ENCODE data around the gene CDC123.
"Not testable (repeated sequence)": the region's sequence is repeated elsewhere in the genome, so short reads cannot be mapped to it uniquely, and the experiment has no call there.

CDC123 gene

DNA sequence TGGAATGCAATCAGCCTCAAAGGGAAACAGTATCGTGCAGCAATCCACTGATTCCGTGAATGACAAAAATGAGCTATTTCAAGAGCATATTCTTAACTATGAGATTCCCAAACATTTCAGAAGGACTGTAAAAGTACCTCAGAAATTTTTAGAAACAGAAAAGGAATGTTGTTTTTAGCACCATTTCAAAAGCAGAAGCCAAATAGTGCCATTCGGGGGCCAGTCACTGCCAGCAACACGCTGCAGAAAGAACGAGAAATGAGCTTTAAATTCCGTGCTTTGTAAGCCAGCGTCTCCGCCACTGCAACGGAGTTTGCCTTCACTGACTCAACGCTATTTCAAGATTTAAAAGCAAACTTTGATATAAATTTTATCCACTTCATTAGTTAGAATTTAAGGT is 6.6 kb upstream of the CDC123 start:
- no peak for DNase-seq (ENCODE audit: low read depth, low spot score)

DNA sequence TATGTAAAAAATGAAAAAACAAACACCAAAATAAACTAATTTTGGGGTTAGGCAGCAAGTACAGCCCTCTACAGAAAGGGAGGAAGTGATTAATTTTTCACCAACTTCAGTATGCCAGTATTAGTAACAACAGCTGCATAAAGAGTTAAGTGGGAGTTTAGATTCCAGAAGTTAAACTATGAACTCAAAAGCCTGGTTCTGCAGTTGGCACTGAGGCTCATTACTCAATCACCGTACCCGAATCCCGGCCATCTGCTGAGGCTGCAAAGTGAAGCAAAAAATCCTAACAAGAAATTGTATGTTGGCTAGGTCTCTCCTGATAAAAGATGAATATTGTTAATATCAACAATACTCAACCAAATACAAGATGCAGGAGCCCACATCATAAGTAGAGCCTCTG is 4.3 kb upstream of the CDC123 start:
- DNase-seq (ENCODE audit: low read depth, low spot score) = no peak

DNA sequence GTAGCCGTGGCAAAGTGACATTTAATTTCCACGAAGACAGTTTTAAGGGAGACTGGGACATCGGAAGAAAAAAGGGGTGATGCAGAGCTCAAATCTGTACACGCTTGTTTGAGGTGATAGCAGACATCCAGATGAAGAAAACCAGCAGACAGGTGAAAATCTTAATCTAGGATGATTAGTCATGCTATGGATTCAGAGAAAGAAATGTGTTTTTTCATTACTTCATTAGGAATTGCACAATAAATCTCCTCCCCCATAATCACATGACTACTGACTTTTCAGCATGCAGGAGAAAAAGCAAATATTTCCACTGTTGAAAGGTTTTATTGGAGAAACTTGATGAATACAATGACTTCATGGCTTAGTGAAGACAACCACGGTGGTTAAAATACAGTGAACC is 2.8 kb upstream of the CDC123 start:
- DNase-seq (ENCODE audit: low read depth, low spot score) = no peak

DNA sequence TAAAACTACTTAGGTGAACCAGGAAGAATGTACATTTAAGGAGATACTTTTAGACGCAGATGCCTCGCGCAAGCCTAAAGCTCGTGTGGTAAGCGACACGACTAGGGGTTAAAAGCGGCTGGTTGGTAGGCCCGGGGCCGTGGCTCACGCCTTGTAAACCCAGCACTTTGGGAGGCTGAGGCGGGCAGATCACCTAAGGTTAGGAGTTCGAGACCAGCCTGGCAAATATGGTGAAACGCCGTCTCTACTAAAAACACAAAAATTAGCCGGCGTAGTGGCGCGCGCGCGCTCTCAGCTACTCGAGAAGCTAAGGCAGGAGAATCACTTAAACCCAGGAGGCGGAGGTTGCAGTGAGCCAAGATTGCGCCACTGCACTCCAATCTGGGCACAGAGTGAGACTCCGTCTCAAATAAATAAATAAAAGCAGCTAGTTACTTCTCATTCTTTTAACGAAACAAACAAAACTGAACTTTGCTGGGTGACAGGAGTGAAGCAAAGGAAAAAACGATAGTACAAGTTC is 1.2 kb upstream of the CDC123 start:
- no peak for DNase-seq (ENCODE audit: low read depth, low spot score)

DNA sequence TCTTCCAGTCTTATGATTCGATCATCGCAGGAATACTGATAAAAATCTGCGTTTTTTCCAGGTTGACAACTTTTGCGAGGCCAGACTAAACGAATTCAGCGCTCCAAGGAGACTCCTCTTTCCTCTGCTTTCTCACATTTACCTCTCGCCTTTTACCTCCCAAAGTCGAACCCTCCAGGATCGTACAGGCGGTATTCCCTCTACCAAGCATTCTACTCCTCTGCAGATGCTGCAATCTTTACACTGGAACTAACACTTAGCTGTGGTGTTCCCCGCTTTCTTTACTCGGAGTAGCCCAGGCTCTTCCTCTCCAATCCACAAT is 746 bp upstream of the CDC123 start:
- DNase-seq (ENCODE audit: low read depth, low spot score) = no peak

DNA sequence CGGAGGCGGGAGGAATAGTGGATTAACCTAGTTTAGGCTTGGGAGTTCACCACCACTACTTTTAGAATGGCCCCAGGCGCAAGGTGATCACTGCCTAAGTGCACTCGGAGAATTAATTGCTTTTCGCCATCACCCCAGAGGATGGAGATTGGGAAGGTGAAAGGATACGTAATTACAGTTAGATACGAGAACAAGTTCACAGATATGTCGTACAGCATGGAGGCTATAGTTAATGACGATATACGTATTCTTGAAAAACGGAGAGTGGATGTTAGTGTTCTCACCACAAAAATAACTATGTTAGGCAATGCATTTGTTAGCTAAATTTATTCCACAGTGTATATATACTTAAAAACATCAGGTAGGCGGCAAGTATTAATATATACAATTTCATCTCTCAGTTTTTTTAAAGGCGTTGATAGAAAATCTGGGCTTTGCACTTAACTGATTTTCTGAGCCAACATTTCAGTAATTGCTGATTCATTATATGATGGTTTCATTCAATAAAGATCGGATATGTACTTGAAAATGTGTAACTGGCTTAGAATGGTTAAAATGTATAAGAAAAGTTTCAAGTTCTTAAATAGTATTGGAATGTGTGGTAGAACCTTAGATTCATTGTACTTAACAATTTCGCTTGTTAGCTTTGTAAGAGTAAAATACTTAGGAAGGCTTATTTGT is 683 bp downstream of the CDC123 start:
- no peak for DNase-seq (ENCODE audit: low read depth, low spot score)

DNA sequence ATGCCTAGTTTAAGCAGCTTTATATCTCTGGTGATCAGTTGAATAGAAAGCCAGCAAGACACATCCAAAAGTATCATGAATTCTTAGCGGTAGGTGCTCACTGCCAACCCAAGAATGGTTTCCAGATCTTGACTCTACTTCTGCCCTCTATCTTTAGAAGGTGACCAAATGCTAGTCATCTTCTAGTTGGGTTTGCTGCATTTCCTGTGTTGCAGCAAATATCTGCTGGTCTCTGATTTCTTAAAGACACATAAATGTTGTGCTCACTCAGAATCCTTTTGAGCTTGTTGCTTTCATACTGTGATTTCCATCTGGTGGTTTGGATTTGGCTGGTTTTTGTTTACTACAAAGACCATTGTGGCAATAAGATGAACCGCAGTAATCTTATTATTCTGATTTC is 2.2 kb downstream of the CDC123 start:
- no peak for DNase-seq (ENCODE audit: low read depth, low spot score)

DNA sequence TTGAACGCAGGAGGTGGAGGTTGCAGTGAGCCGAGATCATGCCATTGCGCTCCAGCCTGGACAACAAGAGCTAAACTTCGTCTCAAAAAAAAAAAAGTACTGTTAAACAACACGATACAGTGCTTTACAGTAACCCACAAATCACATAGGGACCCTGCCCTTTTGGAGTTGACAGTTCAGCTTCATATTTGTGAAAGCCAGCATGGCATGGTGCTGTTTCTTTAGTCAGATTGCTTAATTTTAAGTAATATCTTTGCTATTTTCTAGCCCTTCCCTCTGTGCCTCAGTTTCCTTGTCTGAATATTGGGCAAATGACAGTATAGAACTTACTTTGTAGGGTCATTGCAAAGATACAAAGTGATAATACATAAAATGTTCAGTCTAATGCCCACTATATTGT is 4.9 kb downstream of the CDC123 start:
- DNase-seq (ENCODE audit: low read depth, low spot score) = no peak

DNA sequence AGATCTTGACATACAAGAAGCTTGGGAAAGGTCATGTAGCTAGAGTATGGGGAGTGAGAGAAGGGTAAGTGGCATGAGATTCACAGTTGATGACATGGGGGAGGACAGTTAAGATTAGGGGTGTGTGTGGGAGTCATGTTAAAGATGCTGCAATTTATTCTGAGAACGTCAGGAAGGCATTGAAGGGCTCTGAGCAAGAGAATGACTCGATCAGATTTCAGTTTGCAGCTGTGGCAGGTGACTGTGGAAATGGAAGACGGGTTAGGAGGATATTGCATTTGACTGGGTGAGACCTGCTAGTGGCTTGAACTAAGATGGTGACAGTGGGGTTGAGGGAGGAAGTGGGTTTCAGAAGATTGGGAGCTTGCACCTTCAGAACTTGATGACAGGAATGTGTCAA is 5.6 kb downstream of the CDC123 start:
- no peak for DNase-seq (ENCODE audit: low read depth, low spot score)

DNA sequence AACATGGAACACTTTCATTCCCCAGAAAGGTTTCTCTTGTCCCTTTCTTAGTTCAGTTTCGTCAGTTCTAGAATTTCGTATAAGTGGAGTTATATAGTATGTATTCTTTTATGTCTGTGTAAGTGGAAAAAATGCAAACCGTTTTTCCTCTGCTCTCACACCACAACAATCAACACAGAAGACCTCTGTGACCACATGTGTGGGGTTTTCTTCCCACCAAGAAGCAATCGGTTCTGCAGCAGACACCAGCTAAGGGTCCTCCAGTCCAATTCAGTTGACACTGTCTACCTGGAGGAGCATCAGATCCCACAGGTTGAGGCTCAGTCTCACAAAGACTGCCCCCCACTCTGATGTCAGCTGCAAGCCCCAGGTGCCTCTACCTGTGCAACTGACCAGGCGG is 6.2 kb downstream of the CDC123 start:
- no peak for DNase-seq (ENCODE audit: low read depth, low spot score)

DNA sequence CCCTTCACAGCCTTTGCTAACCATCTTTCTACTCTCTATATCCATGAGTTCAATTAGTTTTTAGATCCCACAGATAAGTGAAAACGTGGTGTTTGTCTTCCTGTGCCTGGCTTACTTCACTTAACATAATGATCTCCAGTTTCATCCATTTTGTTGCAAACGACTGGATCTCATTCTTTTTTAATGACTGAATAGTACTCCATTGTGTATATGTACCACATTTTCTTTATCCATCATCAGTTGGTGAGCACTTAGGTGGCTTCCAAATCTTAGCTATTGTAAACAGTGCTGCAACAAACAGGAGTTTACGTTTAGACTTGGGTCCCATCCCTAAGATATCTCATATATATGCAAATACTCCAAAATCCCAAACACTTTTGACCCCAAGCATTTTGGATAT is 9.1 kb downstream of the CDC123 start:
- no peak for DNase-seq (ENCODE audit: low read depth, low spot score)

DNA sequence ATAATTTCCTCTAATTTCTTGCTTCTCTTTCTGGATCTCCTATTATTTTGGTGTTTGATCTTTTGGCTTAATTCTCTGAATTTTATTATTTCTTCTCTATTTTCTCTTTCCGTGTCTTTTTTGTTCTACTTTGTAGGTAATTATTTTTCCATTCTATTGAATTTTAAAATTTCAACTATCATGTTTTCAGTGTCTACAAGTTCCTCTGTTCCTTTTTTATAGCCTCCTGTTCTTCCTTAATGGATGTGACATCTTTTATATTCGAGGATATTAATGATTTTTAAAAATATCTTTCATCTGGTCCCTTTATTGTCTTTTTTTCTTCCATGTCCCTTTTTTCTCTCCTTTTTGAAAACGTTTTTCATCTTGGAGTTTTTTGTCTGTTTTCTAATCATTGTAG is 11.1 kb downstream of the CDC123 start:
- DNase-seq (ENCODE audit: low read depth, low spot score) = no peak

DNA sequence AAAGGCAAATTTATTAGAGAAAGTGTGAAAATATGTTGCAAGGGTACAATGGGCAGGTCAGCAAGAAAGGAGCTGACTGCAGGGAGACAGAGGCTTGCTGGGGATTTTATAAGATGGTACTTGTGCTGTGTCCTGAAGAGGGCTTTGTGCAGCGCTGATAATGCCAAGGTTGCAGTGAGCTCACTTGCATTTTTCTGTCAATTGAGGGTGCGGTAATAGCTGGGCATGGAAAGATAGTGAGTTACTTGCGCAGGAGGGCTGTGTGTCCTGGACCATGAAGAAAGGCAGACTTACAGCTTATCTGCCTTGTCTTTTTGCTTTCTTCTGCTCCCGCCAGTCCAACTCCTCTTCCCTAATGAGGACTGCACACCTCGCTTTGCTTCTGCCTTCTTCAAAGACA is 12.5 kb downstream of the CDC123 start:
- no peak for DNase-seq (ENCODE audit: low read depth, low spot score)

DNA sequence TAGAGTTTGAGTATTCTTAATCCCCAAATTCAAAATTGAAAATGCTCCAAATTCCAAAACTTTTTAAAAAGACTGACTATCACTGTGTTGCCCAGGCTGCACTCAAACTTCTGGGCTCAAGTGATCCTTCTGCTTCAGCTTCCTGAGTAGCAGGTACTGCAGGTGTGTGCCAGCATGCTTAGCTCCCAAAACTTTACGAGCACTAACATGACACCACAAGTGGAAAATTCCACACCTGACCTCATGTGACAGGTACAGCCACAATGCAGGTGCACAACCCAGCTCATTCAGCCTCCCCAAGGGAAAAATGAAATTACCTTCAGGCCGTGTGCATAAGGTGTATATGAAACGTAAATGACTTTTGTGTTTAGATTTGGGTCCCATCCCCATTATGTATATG is 16.5 kb downstream of the CDC123 start:
- no peak for DNase-seq (ENCODE audit: low read depth, low spot score)

DNA sequence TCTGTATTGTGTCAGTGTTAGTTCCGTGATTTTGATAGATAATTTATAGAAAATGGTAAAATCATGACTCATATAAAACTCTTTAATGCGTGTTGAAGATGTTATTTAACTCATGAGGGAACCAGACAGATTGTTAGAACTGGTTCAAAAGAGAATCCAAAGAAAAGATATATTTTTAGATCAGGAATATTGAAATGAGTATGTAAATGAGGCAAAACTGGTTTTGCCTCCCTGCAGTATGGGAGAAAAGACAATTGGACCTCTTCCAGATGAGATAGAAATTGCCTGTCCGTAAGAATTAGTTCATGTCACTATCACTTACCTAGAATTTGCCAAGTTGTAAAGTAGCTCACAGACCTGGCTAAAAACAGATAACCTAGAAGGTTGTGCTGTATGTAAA is 17.6 kb downstream of the CDC123 start:
- no peak for DNase-seq (ENCODE audit: low read depth, low spot score)

DNA sequence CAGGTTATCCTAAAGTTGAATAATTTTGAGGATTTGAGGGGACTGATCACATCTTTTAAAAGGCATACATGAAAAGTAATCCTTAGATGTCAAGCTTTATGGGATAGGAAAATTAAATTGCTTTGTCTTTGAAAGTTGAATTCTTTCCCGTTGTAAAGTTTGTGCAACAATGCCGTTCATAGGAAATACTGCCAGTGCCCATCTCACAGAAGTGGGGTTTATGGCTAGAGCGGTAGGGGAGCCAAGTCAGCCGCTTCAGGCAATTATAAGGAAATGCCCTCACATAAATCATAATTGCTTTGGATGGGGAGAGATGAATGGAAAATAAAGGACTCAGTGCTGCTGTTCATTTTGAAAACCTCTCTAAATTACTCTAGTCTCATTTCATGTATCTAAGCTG is 18.1 kb downstream of the CDC123 start:
- no peak for DNase-seq (ENCODE audit: low read depth, low spot score)

DNA sequence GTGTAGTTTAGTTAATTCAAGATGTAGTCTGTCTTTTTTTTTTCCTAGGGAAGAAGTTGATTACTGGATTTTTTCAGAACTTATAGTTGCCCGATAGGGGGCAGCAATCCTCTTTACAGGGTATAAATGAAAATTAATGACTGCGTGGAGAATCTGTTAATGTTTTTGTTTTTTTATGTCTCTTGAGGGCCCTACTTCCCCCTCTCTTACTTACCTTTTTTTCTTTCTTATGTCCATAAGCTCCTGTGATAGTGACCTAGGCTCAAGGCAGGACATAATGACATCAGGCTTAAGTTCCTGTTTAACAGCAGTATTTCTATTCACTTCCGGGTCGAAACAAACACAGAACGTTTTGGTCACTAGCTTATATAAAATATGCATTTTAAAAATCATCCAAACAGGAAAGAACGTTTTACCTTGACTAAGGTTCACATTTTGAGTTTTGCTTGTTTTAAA is 18.8 kb downstream of the CDC123 start:
- DNase-seq (ENCODE audit: low read depth, low spot score) = no peak

DNA sequence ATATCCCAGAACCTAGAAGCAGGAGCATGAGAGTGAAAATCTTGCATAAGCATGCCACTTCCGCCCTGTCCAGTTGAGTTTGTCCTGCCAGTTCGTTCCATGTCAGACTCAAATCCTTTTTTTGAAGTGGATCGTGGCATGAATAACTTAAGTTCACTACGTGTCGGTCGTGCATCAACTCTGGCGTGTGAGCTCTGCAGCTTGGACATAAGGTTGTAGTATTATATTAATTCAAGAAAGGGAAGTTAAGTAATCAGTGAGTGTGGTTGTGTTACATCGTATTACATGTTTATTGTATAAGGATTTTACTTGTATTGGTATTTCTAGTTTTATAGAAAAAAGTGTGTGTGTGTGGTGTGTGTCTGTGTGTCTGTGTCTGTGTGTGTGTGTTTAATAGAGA is 23.0 kb downstream of the CDC123 start:
- DNase-seq (ENCODE audit: low read depth, low spot score) = no peak

DNA sequence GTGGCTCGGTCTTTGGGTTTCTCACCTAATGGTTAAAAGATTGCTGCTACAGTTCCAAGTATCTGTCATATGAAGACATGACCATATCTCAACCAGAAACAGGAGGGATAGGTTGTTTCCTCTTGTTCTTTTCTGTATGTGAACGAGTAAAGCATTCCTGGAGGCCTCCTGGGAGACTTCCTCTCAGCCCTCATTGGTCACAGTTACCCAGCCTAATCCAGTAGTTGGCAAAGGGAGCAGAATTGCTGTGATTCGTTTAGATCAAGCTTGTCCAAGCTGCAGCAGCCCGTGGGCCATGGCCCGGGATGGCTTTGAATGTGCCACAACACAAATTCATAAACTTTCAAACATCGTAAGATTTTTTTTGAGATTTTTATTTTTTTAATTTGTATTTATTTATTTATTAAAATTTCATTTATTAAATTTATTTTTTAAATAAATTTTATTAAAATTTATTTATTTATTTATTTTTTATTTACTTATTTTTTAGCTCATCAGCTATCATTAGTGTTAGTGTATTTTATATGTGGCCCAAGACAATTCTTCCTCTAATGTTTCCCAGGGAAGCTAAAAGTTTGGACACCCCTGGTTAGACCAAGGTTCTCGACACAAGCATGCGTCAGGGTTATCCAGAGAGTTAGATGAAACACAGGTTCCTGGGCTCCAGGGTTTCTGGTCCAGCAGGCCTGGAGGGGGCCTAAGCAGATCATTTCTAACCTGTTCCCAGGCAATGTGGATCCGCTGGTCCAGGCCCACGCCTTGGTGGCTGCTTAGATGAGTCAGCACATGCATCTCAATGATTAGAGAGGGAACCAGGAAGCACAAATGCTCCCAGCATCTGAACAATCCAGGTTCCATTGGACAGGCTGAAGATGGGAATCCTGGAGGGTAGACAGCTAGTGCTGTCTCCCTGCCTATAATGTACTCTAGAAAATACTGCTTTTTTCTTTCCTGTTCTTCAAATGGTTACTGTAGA is 25.6 kb downstream of the CDC123 start:
- no peak for DNase-seq (ENCODE audit: low read depth, low spot score)

DNA sequence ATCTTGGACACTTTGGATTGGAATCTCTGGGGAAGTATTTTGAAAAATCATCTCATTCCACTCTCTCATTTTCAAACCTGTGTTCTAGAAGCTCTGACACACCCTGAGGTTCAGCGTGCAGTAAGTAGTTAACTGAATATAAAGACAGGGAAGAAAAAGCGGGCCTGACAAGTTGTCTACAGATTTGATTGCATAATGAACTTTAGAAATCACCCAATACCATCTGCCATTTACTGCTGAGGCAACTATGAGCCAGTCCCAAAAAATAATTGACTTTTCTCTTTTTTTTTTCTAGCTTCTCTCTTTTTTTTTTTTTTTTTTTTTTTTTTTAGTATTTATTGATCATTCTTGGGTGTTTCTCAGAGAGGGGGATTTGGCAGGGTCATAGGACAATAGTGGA is 29.5 kb downstream of the CDC123 start:
- no peak for DNase-seq (ENCODE audit: low read depth, low spot score)

DNA sequence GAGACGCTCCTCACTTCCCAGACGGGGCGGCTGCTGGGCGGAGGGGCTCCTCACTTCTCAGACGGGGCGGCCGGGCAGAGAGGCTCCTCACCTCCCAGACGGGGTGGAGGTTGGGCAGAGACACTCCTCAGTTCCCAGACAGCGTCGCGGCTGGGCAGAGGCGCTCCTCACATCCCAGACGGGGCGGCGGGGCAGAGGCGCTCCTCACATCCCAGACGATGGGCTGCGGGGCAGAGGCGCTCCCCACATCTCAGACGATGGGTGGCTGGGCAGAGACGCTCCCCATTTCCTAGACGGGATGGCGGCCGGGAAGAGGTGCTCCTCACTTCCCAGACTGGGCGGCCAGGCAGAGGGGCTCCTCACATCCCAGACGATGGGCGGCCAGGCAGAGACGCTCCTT is 30.4 kb downstream of the CDC123 start:
- not testable (repeated sequence) for DNase-seq (ENCODE audit: low read depth, low spot score)

DNA sequence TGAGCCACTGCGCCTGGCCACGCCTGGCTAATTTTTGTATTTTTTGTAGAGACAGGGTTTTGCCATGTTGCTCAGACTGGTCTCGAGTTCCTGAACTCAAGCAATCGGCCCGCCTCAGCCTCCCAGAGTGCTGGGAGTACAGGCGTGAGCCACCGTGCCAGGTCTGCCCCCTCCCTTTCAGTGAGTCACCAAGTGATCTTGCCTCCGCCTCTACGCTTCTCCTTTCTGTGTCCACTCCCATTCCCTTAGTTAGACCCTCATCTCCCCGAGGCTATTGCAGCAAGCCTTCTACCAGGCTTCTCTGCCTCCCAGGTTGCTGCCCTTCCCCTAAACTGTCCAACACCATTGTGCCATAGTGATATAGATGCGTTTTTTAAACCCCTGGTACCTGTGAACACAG is 32.9 kb downstream of the CDC123 start:
- DNase-seq (ENCODE audit: low read depth, low spot score) = no peak

DNA sequence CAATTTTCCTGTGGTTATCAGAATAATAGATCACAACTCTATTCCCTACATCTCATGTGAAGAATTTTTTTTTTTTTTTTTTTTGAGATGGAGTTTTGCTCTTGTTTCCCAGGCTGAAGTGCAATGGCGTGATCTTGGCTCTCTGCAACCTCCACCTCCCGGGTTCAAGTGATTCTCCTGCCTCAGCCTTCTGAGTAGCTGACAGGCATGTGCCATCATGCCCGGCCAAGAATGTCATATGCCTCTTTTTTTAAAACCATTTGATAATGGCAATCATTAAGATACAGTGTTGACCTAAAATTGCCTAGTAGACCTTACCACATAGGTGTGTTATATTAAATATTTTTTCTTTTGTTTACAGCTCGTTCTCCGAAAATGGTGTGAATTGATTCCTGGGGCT is 38.7 kb downstream of the CDC123 start:
- DNase-seq (ENCODE audit: low read depth, low spot score) = not testable (repeated sequence)

Data from brain pericyte (primary cell).